ENCODE measurements around the gene STX10.

Gene STX10

GRCh38 chr19:13138171-13138915 lies 11.8 kb downstream of the STX10 start:
- no peak overlapping the region for H3K4me3 ChIP-seq (ENCODE audit: low read length)
- TF ChIP-seq CTCF (conservative IDR thresholded peaks at IDR 0.05; ENCODE audit: low read depth, low read length): no peak
- no peak for DNase-seq (ENCODE audit: low read depth)

- DNase-seq (ENCODE audit: low read depth): no peak
- no peak for TF ChIP-seq CTCF (conservative IDR thresholded peaks at IDR 0.05; ENCODE audit: low read depth, low read length)
- no peak overlapping the region for H3K4me3 ChIP-seq (ENCODE audit: low read length)
These were observed 12.8 kb downstream of the STX10 start for GRCh38 chr19:13137290-13137794.

GRCh38 chr19:13135068-13136062 lies 14.8 kb downstream of the STX10 start:
- H3K4me3 ChIP-seq (ENCODE audit: low read length): no peak overlapping the region
- no peak for TF ChIP-seq CTCF (conservative IDR thresholded peaks at IDR 0.05; ENCODE audit: low read depth, low read length)
- DNase-seq (ENCODE audit: low read depth): no peak

- DNase-seq (ENCODE audit: low read depth): no peak
- no peak for TF ChIP-seq CTCF (conservative IDR thresholded peaks at IDR 0.05; ENCODE audit: low read depth, low read length)
- H3K4me3 ChIP-seq (ENCODE audit: low read length): no peak overlapping the region
These were observed 15.5 kb downstream of the STX10 start for GRCh38 chr19:13134626-13135025.

- no peak overlapping the region for H3K4me3 ChIP-seq (ENCODE audit: low read length)
- DNase-seq (ENCODE audit: low read depth): no peak
- no peak for TF ChIP-seq CTCF (conservative IDR thresholded peaks at IDR 0.05; ENCODE audit: low read depth, low read length)
These were observed 16.8 kb downstream of the STX10 start for GRCh38 chr19:13133241-13133870.

GRCh38 chr19:13132471-13133180 lies 17.5 kb downstream of the STX10 start:
- no peak for DNase-seq (ENCODE audit: low read depth)
- no peak overlapping the region for H3K4me3 ChIP-seq (ENCODE audit: low read length)
- TF ChIP-seq CTCF (conservative IDR thresholded peaks at IDR 0.05; ENCODE audit: low read depth, low read length): no peak

Measured in retinal pigment epithelial cell (primary cell).